Lung (tissue), 12 donors: ENCODE measurements around the gene ZNF276. TPM values are rescaled to one million over a fixed set of nuclear protein-coding genes. Genes with fewer than 3 reads are reported as not detected.

Experiments used
- ATAC-seq: fragments of 200-7000 bp; cut with Tn5 transposase; one replicate; pipeline ENCODE4 v1.9.1; 2020; ENCODE audit warnings: moderate number of reproducible peaks; ENCODE audit not compliant: insufficient read depth, low FRiP score
- DNase-seq, 3 donors: peaks; one replicate each; pipeline ENCODE4 v3.0.0-alpha.2; 2013 to 2017
- H3K27ac ChIP-seq, 2 donors: one replicate each; pipeline ENCODE4 v1.5.1; 2013; ENCODE audit warnings: mild to moderate bottlenecking in 2 of 2, moderate library complexity in 2 of 2, control low read depth in 1 of 2, inconsistent platforms in 1 of 2, low read depth in 1 of 2, low read length in 1 of 2
- H3K27me3 ChIP-seq, 3 donors: one replicate each; pipeline ENCODE4 v1.5.1; 2013; ENCODE audit warnings: low read length in 2 of 3; ENCODE audit not compliant: control insufficient read depth in 3 of 3, insufficient read depth in 3 of 3
- H3K36me3 ChIP-seq, 4 donors: one replicate each; pipeline ENCODE4 v1.5.1; 2013; ENCODE audit warnings: low read length in 4 of 4, mild to moderate bottlenecking in 1 of 4, moderate library complexity in 1 of 4; ENCODE audit not compliant: control insufficient read depth in 4 of 4, insufficient read depth in 4 of 4
- H3K4me1 ChIP-seq, 5 donors: one replicate each; pipeline ENCODE4 v1.5.1; 2013; ENCODE audit warnings: low read length in 5 of 5, mild to moderate bottlenecking in 2 of 5, moderate library complexity in 1 of 5; ENCODE audit not compliant: control insufficient read depth in 5 of 5, insufficient read depth in 5 of 5
- H3K4me3 ChIP-seq: one replicate; pipeline ENCODE4 v1.5.1; 2013; ENCODE audit warnings: mild to moderate bottlenecking, control low read depth, moderate library complexity
- H3K9ac ChIP-seq, 2 donors: one replicate each; pipeline ENCODE4 v1.5.1; 2013; ENCODE audit warnings: low read length in 2 of 2, control low read depth in 1 of 2; ENCODE audit not compliant: insufficient read depth in 1 of 2
- H3K9me3 ChIP-seq, 4 donors: one replicate each; pipeline ENCODE4 v1.5.1; 2013; ENCODE audit warnings: low read length in 3 of 4, mild to moderate bottlenecking in 1 of 4, moderate library complexity in 1 of 4; ENCODE audit not compliant: control insufficient read depth in 4 of 4, insufficient read depth in 3 of 4
- WGBS, 2 donors: extraction: QIAGEN DNeasy Blood & Tissue Kit; methylation state at CpG; one replicate each; pipeline ENCODE4 v1.1.7; 2013; 5-methylcytosine and 5-hydroxymethylcytosine counted together
- polyA plus RNA-seq, 2 donors: library from polyadenylated mRNA; stranded (reverse); fragments of 200-250 nt; gene quantifications; one replicate each; pipeline ENCODE4 v1.2.1, GENCODE V29; 2013
- total RNA-seq, 2 donors: library from RNA; depleted of rRNA in 1 of 2; stranded (reverse); fragments of >200 nt in 1 of 2; gene quantifications; one replicate each; pipeline ENCODE4 v1.2.1, GENCODE V29; 2014 to 2021
- TF ChIP-seq, protein P1 (sequence below): IDR thresholded peaks from 2 replicates; pipeline ENCODE4 v1.5.1; 2012; ENCODE audit warnings: mild to moderate bottlenecking; ENCODE audit errors: control extremely low read depth, extremely low read depth
- donor health status: control.
- donor health status: control.
- donor health status: Bipolar disorder and iron deficiency.
- donor health status: healthy.
- donor health status: DM: yes; HTN: yes; CAD: no.

Gene ZNF276
- total and polyA plus RNA-seq, 4 donors: 21.8 to 34.9 (median 25.0) TPM

DNA sequence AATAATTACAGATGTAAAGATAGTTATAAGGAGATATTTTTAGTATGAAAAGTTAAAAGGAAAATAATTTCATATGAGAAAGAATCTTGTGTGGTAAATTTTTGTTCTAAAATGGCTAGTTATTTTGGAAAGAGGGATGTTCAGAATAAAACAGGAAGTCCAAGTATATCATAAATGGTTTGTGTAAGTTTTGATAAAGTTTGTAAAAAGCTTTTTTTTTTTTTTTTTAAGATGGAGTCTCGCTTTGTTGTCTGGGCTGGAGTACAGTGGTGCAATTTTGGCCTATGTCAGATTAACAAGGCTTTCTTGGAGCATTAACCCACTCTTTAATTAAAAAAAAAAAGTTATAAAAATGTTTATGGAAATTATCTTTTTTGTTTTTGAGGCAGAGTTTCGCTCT is 43.1 kb upstream of the ZNF276 start:
- no peak overlapping the region for H3K27ac ChIP-seq
- H3K9ac ChIP-seq: no peak overlapping the region
- peaks cover 0 to 4% (median 0%) of the 10 kb centered on the region in 4 donors for H3K36me3 ChIP-seq
- H3K4me1 ChIP-seq: peaks cover 0 to 3% (median 0%) of the 10 kb centered on the region in 5 donors
- TF ChIP-seq, protein P1, sequence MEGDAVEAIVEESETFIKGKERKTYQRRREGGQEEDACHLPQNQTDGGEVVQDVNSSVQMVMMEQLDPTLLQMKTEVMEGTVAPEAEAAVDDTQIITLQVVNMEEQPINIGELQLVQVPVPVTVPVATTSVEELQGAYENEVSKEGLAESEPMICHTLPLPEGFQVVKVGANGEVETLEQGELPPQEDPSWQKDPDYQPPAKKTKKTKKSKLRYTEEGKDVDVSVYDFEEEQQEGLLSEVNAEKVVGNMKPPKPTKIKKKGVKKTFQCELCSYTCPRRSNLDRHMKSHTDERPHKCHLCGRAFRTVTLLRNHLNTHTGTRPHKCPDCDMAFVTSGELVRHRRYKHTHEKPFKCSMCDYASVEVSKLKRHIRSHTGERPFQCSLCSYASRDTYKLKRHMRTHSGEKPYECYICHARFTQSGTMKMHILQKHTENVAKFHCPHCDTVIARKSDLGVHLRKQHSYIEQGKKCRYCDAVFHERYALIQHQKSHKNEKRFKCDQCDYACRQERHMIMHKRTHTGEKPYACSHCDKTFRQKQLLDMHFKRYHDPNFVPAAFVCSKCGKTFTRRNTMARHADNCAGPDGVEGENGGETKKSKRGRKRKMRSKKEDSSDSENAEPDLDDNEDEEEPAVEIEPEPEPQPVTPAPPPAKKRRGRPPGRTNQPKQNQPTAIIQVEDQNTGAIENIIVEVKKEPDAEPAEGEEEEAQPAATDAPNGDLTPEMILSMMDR: no peak
- DNase-seq: no peak
- H3K9me3 ChIP-seq: no peaks in the 10 kb centered on the region
- 98 to 99% methylated on average over 2 of the region's 2 CpGs for WGBS, 2 donors
- no peak for ATAC-seq
- no peak overlapping the region for H3K4me3 ChIP-seq
- no peaks in the 10 kb centered on the region for H3K27me3 ChIP-seq

DNA sequence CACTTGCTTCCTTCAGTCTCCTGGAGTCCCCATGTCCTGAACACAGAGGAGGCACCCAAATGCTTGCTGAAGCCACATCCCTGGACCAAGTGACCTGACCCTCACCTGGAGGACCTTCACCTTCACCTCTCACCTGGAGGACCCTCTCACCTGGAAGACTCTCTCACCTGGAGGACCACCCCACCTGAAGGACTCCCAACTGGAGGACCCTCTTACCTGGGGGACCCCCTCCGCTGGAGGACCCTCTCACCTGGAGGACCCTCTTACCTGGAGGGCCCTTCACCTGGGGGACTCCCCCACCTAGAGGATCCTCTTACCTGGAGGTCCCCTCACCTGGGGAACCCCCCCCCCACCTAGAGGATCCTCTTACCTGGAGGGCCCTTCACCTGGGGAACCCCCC is 35.4 kb upstream of the ZNF276 start:
- ATAC-seq (no peak), DNase-seq (peak in 1 of 3 donors; percentile 21)
- Histone ChIP-seq H3K9me3 (peaks cover 0 to 3% (median 0%) of the 10 kb centered on the region in 4 donors), H3K27ac (no peak overlapping the region), H3K27me3 (no peaks in the 10 kb centered on the region), H3K36me3 (peaks cover 0 to 14% (median 7%) of the 10 kb centered on the region in 4 donors), H3K4me1 (peaks cover 0 to 9% (median 4%) of the 10 kb centered on the region in 5 donors), H3K9ac (no peak overlapping the region), H3K4me3 (no peak overlapping the region)
- WGBS, 2 donors: 88 to 100% methylated on average over 1 of the region's 1 CpG
- TF ChIP-seq, protein P1: no peak

GRCh38 chr16:89686520-89687091 is 34.7 kb upstream of the ZNF276 start, which contains the start of gene CDK10:
Gene CDK10, plus strand, starts transcription at chr16:89686689. Its CDS starts 22 bp downstream, at chr16:89686711.
- WGBS, 2 donors: 0% methylated on average over 63 to 67 of the region's 67 CpGs
- H3K4me1 ChIP-seq: peaks cover 0 to 9% (median 4%) of the 10 kb centered on the region in 5 donors
- H3K27ac ChIP-seq: peak within 1 kb of the TSS; percentile 90 to 95
- peak within 1 kb of the TSS; percentile 92 for H3K4me3 ChIP-seq
- DNase-seq (peak; percentile 93 to 94 (median 94)), ATAC-seq (peak; percentile 89)
- TF ChIP-seq, protein P1: no peak
- no peaks in the 10 kb centered on the region for H3K27me3 ChIP-seq
- peaks cover 0 to 3% (median 0%) of the 10 kb centered on the region in 4 donors for H3K9me3 ChIP-seq
- H3K36me3 ChIP-seq: peaks cover 0 to 18% (median 9%) of the 10 kb centered on the region in 4 donors
- peak within 1 kb of the TSS; percentile 19 to 65 for H3K9ac ChIP-seq
